CD4-positive, CD25-positive, alpha-beta regulatory T cell (primary cell): ENCODE data around the gene AATK. TPM values are rescaled to one million over a fixed set of nuclear protein-coding genes. Genes with fewer than 3 reads are reported as not detected.

Experiments
- ATAC-seq, 2 donors: fragments of 150-1000 bp; cut with Tn5 transposase; one replicate each; pipeline ENCODE4 v1.10.0; 2021; ENCODE audit warnings: low read depth in 2 of 2, moderate number of reproducible peaks in 2 of 2, moderate library complexity in 1 of 2
- DNase-seq, 3 donors: peaks; one replicate each; pipeline versions ENCODE4 v3.0.0 to v3.0.0-alpha.2; 2012 to 2022; ENCODE audit warnings: mixed read lengths in 1 of 3
- H3K27ac ChIP-seq: one replicate; pipeline ENCODE4 v1.7.0; 2013; ENCODE audit warnings: mild to moderate bottlenecking, low read length; ENCODE audit not compliant: insufficient read depth, poor library complexity, severe bottlenecking
- H3K27me3 ChIP-seq: one replicate; pipeline ENCODE4 v1.7.0; 2013; ENCODE audit warnings: low read length; ENCODE audit not compliant: control insufficient read depth, insufficient read depth
- H3K36me3 ChIP-seq: one replicate; pipeline ENCODE4 v1.7.0; 2013; ENCODE audit warnings: mild to moderate bottlenecking, low read length, moderate library complexity; ENCODE audit not compliant: control insufficient read depth, insufficient read depth
- H3K4me1 ChIP-seq: 2 replicates; pipeline ENCODE4 v1.7.0; 2013; ENCODE audit warnings: mild to moderate bottlenecking, low read length; ENCODE audit not compliant: insufficient read depth, control insufficient read depth, poor library complexity, severe bottlenecking
- H3K4me3 ChIP-seq: one replicate; pipeline ENCODE4 v1.7.0; 2013; ENCODE audit warnings: low read depth, mild to moderate bottlenecking, low read length, moderate library complexity
- H3K9me3 ChIP-seq, 2 experiments: 1 replicate in 1 of 2; 2 replicates in 1 of 2; pipeline ENCODE4 v1.7.0; 2013; ENCODE audit warnings: low read length in 2 of 2, mild to moderate bottlenecking in 1 of 2, moderate library complexity in 1 of 2; ENCODE audit not compliant: control insufficient read depth in 2 of 2
- H3K27ac Mint-ChIP-seq, 3 donors: one replicate each; pipeline ENCODE4 v1.8.0; 2020 to 2022; ENCODE audit warnings: mild to moderate bottlenecking in 3 of 3, mixed read lengths in 3 of 3, moderate library complexity in 2 of 3
- H3K27me3 Mint-ChIP-seq: one replicate; pipeline ENCODE4 v1.8.0; 2022; ENCODE audit warnings: mild to moderate bottlenecking, mixed read lengths
- H3K36me3 Mint-ChIP-seq: one replicate; pipeline ENCODE4 v1.8.0; 2020; ENCODE audit warnings: mixed read lengths
- H3K4me1 Mint-ChIP-seq, 4 donors: one replicate each; pipeline ENCODE4 v1.8.0; 2020 to 2022; ENCODE audit warnings: mixed read lengths in 4 of 4, mild to moderate bottlenecking in 1 of 4
- H3K4me3 Mint-ChIP-seq, 4 donors: one replicate each; pipeline ENCODE4 v1.8.0; 2020 to 2022; ENCODE audit warnings: mild to moderate bottlenecking in 4 of 4, mixed read lengths in 4 of 4, moderate library complexity in 3 of 4
- H3K9me3 Mint-ChIP-seq, 7 donors: one replicate each; pipeline ENCODE4 v1.8.0; 2020 to 2022; ENCODE audit warnings: mixed read lengths in 7 of 7, mild to moderate bottlenecking in 3 of 7, moderate library complexity in 2 of 7
- polyA plus RNA-seq, 4 donors: library from polyadenylated mRNA; unstranded; fragments of 300-500 nt; fragmentation: Illumina TruSeq; gene quantifications; one replicate each; pipeline ENCODE4 v1.2.3, GENCODE V29; 2021
- total RNA-seq: library from RNA; stranded (reverse); gene quantifications from one replicate; pipeline ENCODE4 v1.2.3, GENCODE V29; 2022

AATK gene
- total and polyA plus RNA-seq, 5 donors from 2014 or later = 0.03 to 0.26 (median 0.16) TPM; not detected in 2

DNA sequence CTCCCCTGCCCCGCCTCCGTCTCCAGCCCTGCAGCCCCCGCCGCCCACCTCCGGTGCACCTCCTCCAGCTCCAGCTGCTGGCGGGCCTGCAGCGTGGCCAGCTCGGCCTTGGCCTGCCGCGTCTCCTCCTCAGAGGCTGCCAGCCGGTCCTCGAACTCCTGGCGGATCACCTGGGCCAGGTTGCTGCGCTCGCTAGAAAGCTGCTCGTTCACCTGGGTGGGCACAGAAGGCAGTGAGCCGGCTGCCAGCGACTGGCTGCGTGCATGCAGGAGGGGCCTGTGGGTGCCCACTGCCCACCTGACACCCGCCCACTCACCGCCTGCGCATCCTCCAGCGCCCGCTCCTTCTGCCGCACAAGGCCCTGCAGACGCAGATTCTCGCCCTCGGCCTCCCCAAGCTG lies 24.6 kb upstream of the AATK start:
- Mint-ChIP-seq H3K4me3 (no peak overlapping the region), H3K36me3 (no peaks in the 10 kb centered on the region), H3K27ac (no peak overlapping the region), H3K4me1 (no peaks in the 10 kb centered on the region), H3K27me3 (no peaks in the 10 kb centered on the region), H3K9me3 (no peaks in the 10 kb centered on the region)
- H3K36me3 ChIP-seq = no peaks in the 10 kb centered on the region
- DNase-seq (no peak), ATAC-seq (no peak)
- no peak overlapping the region for H3K4me3 ChIP-seq
- no peaks in the 10 kb centered on the region for H3K4me1 ChIP-seq
- H3K27ac ChIP-seq = no peak overlapping the region
- H3K9me3 ChIP-seq = no peaks in the 10 kb centered on the region
- H3K27me3 ChIP-seq = no peaks in the 10 kb centered on the region

DNA sequence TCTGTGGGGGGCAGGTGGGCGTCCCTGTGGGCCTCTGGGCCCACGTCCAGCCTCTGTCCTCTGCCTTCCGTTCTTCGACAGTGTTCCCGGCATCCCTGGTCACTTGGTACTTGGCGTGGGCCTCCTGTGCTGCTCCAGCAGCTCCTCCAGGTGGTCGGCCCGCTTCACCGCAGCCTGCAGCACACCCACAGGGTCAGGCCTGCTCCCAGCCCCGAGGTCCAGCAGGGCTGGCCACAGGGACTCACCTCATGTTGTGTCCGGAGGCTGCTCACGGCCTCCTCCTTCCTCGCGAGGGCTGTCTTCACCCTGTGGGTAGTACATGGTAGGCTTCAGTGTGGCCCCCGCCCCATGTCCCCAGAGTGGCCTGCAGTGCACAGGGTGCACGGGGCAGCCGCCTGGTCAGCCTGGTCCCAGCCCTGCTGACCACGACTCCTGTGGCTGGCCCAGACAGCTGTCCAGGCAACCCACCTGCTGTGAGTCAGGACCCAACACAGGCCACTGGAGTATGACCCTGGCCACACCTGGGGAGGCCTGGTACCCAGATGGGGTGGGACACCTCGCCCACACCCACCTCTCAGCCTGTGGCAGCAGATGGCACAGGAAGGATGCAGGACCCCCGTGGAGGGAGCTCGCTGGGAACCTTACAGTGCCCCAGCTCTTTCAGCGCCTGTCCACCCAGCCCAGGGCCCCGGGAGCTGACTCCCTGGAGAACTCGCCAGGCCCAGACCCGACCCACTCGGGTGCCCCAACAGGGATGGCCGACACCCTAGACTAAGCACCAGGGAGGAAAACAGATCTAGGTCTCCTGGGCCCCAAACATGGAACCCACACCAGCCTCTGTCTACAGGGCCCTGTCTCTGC lies 23.9 kb upstream of the AATK start:
- Histone ChIP-seq H3K27me3 (no peaks in the 10 kb centered on the region), H3K4me1 (no peaks in the 10 kb centered on the region), H3K9me3 (no peaks in the 10 kb centered on the region), H3K36me3 (no peaks in the 10 kb centered on the region), H3K4me3 (no peak overlapping the region), H3K27ac (no peak overlapping the region)
- DNase-seq (no peak), ATAC-seq (no peak)
- Mint-ChIP-seq H3K27ac (no peak overlapping the region), H3K36me3 (no peaks in the 10 kb centered on the region), H3K4me1 (no peaks in the 10 kb centered on the region), H3K9me3 (no peaks in the 10 kb centered on the region), H3K27me3 (no peaks in the 10 kb centered on the region), H3K4me3 (no peak overlapping the region)

DNA sequence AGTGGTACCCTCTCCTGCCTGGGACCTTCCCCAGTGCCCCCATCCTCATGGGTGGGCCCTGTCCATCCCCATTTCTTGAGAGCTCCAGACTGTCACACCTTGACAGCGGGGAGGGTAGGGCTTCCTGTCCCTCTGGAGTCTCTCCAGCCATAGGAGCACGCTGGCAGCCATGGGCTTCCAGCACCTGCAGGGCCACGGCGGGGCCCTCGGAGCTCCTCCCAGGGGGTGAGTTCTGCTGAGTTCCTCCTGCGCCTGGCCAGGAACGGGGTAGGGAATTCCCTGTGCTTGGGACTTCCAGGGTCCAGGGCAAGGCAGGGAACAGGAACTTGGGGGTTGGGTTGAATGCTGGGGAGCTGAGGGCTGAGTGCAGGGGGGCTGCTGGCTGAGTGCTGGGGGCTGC lies 23.0 kb upstream of the AATK start:
- Histone ChIP-seq H3K9me3 (no peaks in the 10 kb centered on the region), H3K4me1 (no peaks in the 10 kb centered on the region), H3K4me3 (no peak overlapping the region), H3K27ac (no peak overlapping the region), H3K27me3 (no peaks in the 10 kb centered on the region), H3K36me3 (no peaks in the 10 kb centered on the region)
- no peaks in the 10 kb centered on the region for H3K27me3 Mint-ChIP-seq
- peak overlapping the region in 1 of 4 donors; percentile 51 for H3K4me3 Mint-ChIP-seq
- no peak for DNase-seq
- no peaks in the 10 kb centered on the region for H3K9me3 Mint-ChIP-seq
- H3K27ac Mint-ChIP-seq = no peak overlapping the region
- no peaks in the 10 kb centered on the region for H3K4me1 Mint-ChIP-seq
- H3K36me3 Mint-ChIP-seq = no peaks in the 10 kb centered on the region
- no peak for ATAC-seq

DNA sequence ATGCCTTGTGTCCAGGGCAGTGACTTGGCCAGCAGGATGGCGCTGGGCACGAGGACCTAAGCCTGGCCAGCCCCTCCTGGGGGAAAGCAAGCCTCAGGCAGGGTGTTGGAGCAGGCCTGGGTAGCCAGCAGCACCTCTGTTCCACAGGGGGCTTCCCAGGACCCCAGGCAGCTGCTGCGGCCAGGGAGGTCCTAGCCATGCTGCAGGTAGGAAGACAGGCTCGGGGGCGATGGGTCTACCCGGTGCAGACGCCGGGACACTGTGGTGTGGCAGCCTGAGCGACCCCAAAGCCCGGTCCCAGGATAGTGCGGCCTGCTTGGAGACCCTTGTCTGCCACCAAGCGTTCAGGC lies 22.4 kb upstream of the AATK start:
- Mint-ChIP-seq H3K27me3 (no peaks in the 10 kb centered on the region), H3K36me3 (no peaks in the 10 kb centered on the region), H3K9me3 (no peaks in the 10 kb centered on the region), H3K27ac (no peak overlapping the region), H3K4me3 (no peak overlapping the region), H3K4me1 (no peaks in the 10 kb centered on the region)
- Histone ChIP-seq H3K4me1 (no peaks in the 10 kb centered on the region), H3K36me3 (no peaks in the 10 kb centered on the region), H3K27ac (no peak overlapping the region), H3K4me3 (no peak overlapping the region), H3K9me3 (no peaks in the 10 kb centered on the region), H3K27me3 (no peaks in the 10 kb centered on the region)
- DNase-seq (no peak), ATAC-seq (no peak)

DNA sequence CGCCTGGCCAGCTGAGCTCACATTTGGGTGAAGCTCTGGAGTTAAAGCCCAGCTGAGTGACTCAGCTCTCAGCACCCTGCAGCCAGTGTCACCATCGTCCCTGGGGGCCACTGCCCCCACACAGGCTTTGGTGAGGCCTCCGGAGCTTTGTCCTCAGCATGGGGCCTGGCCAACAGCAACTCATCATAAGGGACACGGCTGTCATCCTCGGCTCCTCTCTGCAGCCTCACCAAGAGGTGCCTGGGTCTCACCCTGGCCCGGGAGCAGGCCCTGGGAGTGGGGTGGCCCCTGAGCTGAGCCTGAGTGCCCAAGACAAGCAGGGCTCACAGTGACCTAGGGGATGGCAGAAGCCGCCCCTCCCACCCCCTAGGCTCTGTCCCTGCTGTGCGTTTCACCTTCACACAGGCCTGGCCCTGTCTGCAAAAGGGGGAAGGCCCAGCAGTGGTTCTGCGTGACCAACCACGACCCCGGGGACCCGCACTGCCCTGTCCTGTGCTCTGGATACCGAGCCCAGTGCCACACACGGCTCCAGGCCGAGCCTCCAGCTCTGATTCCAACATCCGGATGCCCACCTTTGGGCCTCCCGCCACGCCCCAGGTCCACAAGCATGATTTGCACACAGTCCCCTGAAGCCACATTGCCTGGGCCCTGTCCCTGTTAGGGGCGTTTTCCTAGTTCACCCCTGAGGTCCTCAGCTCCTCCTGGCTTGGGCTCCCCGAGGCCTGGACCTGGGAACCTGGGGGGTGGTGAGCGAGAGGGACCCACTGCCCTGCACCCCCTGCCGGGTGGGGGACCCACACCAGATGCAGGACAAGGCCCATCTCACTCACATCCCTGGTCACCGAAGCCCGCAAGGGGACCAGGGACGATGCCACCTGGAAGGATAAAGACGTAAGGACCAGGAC lies 21.8 kb upstream of the AATK start:
- Histone ChIP-seq H3K27me3 (no peaks in the 10 kb centered on the region), H3K27ac (no peak overlapping the region)
- no peaks in the 10 kb centered on the region for H3K9me3 Mint-ChIP-seq

DNA sequence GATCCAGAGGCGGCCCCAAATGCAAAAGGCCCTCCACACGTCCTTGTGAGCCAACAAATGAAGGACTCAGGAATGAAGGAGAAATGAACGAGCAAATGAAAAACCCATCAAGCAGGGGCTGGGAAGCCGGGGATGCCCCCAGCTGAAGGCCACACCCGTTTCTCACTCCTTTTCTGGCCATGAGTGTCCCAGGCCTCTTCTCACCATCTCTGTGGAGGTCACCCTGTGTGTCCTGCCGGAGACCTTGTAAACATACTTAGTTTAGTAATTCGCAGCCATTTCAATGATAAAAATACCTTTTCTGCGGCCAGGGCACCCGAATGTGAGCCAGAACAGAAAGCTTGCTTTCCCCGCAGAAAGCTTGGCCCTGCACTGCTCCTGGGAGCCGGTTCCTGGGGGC lies 21.1 kb upstream of the AATK start:
- ATAC-seq = no peak
- no peaks in the 10 kb centered on the region for H3K4me1 ChIP-seq
- Mint-ChIP-seq H3K27me3 (no peaks in the 10 kb centered on the region), H3K4me1 (peaks cover 0 to 4% (median 0%) of the 10 kb centered on the region in 4 donors), H3K27ac (no peak overlapping the region), H3K9me3 (no peaks in the 10 kb centered on the region), H3K4me3 (no peak overlapping the region), H3K36me3 (no peaks in the 10 kb centered on the region)
- no peaks in the 10 kb centered on the region for H3K27me3 ChIP-seq
- no peaks in the 10 kb centered on the region for H3K9me3 ChIP-seq
- no peak overlapping the region for H3K27ac ChIP-seq
- no peak for DNase-seq
- H3K4me3 ChIP-seq = no peak overlapping the region
- H3K36me3 ChIP-seq = no peaks in the 10 kb centered on the region

More for the DNA sequence above, 21.8 kb upstream of the AATK start:
- no peak overlapping the region for H3K27ac Mint-ChIP-seq
- H3K9me3 ChIP-seq = no peaks in the 10 kb centered on the region
- DNase-seq (no peak), ATAC-seq (no peak)
- peaks cover 0 to 2% (median 0%) of the 10 kb centered on the region in 4 donors for H3K4me1 Mint-ChIP-seq
- H3K27me3 Mint-ChIP-seq = no peaks in the 10 kb centered on the region
- no peak overlapping the region for H3K4me3 ChIP-seq
- H3K36me3 Mint-ChIP-seq = no peaks in the 10 kb centered on the region
- H3K36me3 ChIP-seq = no peaks in the 10 kb centered on the region
- no peaks in the 10 kb centered on the region for H3K4me1 ChIP-seq
- no peak overlapping the region for H3K4me3 Mint-ChIP-seq

DNA sequence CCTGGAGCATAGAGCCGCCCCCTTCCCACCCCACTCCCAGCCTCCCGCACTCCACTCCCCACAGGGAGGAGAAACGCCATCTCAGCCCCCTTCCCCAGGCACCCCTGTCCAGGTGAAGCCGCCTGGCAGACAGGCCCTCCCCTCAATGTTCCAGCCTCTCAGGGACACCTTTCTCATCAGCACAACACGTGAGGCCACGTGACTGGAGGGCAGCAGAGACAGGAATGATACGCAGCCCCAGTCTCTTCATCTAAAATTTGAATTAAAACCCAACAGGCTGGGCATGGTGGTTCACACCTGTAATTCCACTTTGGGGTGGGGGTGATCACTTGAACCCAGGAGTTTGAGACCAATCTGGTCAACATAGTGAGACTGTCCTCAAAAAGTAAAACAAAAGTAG lies 20.2 kb upstream of the AATK start:
- H3K9me3 ChIP-seq = no peaks in the 10 kb centered on the region
- Mint-ChIP-seq H3K36me3 (no peaks in the 10 kb centered on the region), H3K4me3 (no peak overlapping the region), H3K27me3 (no peaks in the 10 kb centered on the region), H3K9me3 (no peaks in the 10 kb centered on the region), H3K4me1 (peaks cover 0 to 4% (median 0%) of the 10 kb centered on the region in 4 donors), H3K27ac (no peak overlapping the region)
- H3K36me3 ChIP-seq = no peaks in the 10 kb centered on the region
- ATAC-seq (no peak), DNase-seq (no peak)
- H3K27me3 ChIP-seq = no peaks in the 10 kb centered on the region
- H3K4me3 ChIP-seq = no peak overlapping the region
- H3K27ac ChIP-seq = no peak overlapping the region
- H3K4me1 ChIP-seq = no peaks in the 10 kb centered on the region
